H1 (cell line): ENCODE data around the gene DUSP10. TPM values are rescaled to one million over a fixed set of nuclear protein-coding genes. Genes with fewer than 3 reads are reported as not detected.

Source experiments
- CTCF ChIA-PET: fragments of 300-600 bp; sonication (Branson Sonifier 250); formaldehyde crosslinking; loops from one replicate; lab custom pipeline; 2021; ENCODE audit not compliant: partially characterized antibody; lab: Charles Lee
- POLR2A ChIA-PET: fragments of 300-600 bp; sonication (Branson Sonifier 250); formaldehyde crosslinking; loops from one replicate; lab custom pipeline; 2021; ENCODE audit warnings: inconsistent platforms; ENCODE audit not compliant: partially characterized antibody; lab: Charles Lee
- DNase-seq, 2 experiments: peaks; one replicate each; pipeline versions ENCODE4 v3.0.0 to v3.0.0-alpha.2; 2010 to 2022; ENCODE audit warnings: low spot score in 2 of 2, low read depth in 1 of 2, mixed read lengths in 1 of 2
- FAIRE-seq: peaks from 2 replicates; lab custom pipeline; 2011; peaks lifted over from hg19 to GRCh38; lab: Jason Lieb, UNC
- H2AFZ ChIP-seq: 2 replicates; pipeline ENCODE4 v1.8.1; 2012; ENCODE audit warnings: low read length, inconsistent platforms
- H2AK5ac ChIP-seq: 2 replicates; pipeline ENCODE4 v1.6.1; 2013; ENCODE audit warnings: low read depth, low read length
- H2BK120ac ChIP-seq: replicated peaks from 2 replicates; pipeline ENCODE3; 2013; ENCODE audit warnings: low read depth, low read length, inconsistent platforms
- H2BK12ac ChIP-seq: 2 replicates; pipeline ENCODE4 v1.6.1; 2013; ENCODE audit warnings: low read depth, low read length
- H2BK15ac ChIP-seq: 2 replicates; pipeline ENCODE4 v1.6.1; 2013; ENCODE audit warnings: low read length
- H2BK20ac ChIP-seq: 2 replicates; pipeline ENCODE4 v1.6.1; 2013; ENCODE audit warnings: low read length
- H2BK5ac ChIP-seq: 2 replicates; pipeline ENCODE4 v1.6.1; 2013; ENCODE audit warnings: low read depth, low read length
- H3K14ac ChIP-seq: 2 replicates; pipeline ENCODE4 v1.6.1; 2013; ENCODE audit warnings: inconsistent platforms; ENCODE audit not compliant: insufficient read length
- H3K18ac ChIP-seq: 2 replicates; pipeline ENCODE4 v1.6.1; 2013; ENCODE audit warnings: low read length; ENCODE audit errors: extremely low read depth
- H3K23ac ChIP-seq: 2 replicates; pipeline ENCODE4 v1.6.1; 2013; ENCODE audit warnings: inconsistent platforms; ENCODE audit not compliant: insufficient read length
- H3K23me2 ChIP-seq: 2 replicates; pipeline ENCODE4 v1.6.1; 2013; ENCODE audit warnings: low read depth, low read length
- H3K27ac ChIP-seq: 2 replicates; pipeline ENCODE4 v1.6.1; 2011; ENCODE audit warnings: low read depth, low read length, inconsistent platforms
- H3K27me3 ChIP-seq, 4 experiments: replicated peaks in 1 of 4; 1 replicate in 1 of 4; 2 replicates in 3 of 4; pipeline versions ENCODE4 v1.6.1 to v1.8.1; 2011 to 2013; ENCODE audit warnings: low read length in 3 of 4, mild to moderate bottlenecking in 3 of 4, inconsistent platforms in 2 of 4, mixed read lengths in 2 of 4, moderate library complexity in 1 of 4; ENCODE audit not compliant: control insufficient read depth in 3 of 4, insufficient read depth in 3 of 4; ENCODE audit errors: extremely low read depth in 1 of 4
- H3K36me3 ChIP-seq, 4 experiments: 2 replicates each; pipeline versions ENCODE4 v1.6.1 to v1.8.1; 2011 to 2013; ENCODE audit warnings: mild to moderate bottlenecking in 4 of 4, low read length in 3 of 4, moderate library complexity in 2 of 4, control low read depth in 1 of 4, inconsistent platforms in 1 of 4; ENCODE audit not compliant: insufficient read depth in 4 of 4, control insufficient read depth in 2 of 4
- H3K4ac ChIP-seq: replicated peaks from 2 replicates; pipeline ENCODE3; 2013; ENCODE audit warnings: low read length, low read depth, mixed read lengths, inconsistent platforms; ENCODE audit not compliant: insufficient read length
- H3K4me1 ChIP-seq, 4 experiments: replicated peaks in 1 of 4; 1 replicate in 1 of 4; 2 replicates in 3 of 4; pipeline versions ENCODE4 v1.6.1 to v1.8.1; 2011 to 2013; ENCODE audit warnings: low read length in 3 of 4, inconsistent platforms in 2 of 4, mixed read lengths in 1 of 4; ENCODE audit not compliant: insufficient read depth in 4 of 4, control insufficient read depth in 3 of 4
- H3K4me2 ChIP-seq, 2 experiments: 2 replicates each; pipeline versions ENCODE4 v1.6.1 to v1.8.1; 2011 to 2013; ENCODE audit warnings: low read depth in 2 of 2, low read length in 2 of 2, control low read depth in 1 of 2, inconsistent platforms in 1 of 2, mild to moderate bottlenecking in 1 of 2; ENCODE audit not compliant: insufficient read depth in 1 of 2
- H3K4me3 ChIP-seq, 4 experiments: fragments of 200-600, 300-600 bp in 1 of 4; sonication (generic), shearing (Covaris generic), sonication (Bioruptor Twin) in 1 of 4; 2 replicates each; pipeline versions ENCODE4 v1.5.1 to v1.8.1; 2011 to 2016; ENCODE audit warnings: low read length in 4 of 4, low read depth in 3 of 4, control low read depth in 2 of 4, inconsistent platforms in 2 of 4, mild to moderate bottlenecking in 2 of 4, mixed read lengths in 1 of 4, moderate library complexity in 1 of 4; ENCODE audit not compliant: insufficient read depth in 2 of 4; ENCODE audit errors: extremely low read depth in 1 of 4
- H3K56ac ChIP-seq: replicated peaks from 2 replicates; pipeline ENCODE3; 2013; ENCODE audit warnings: low read depth, mild to moderate bottlenecking, mixed read lengths, low read length, inconsistent platforms; ENCODE audit not compliant: insufficient read length
- H3K79me1 ChIP-seq: 2 replicates; pipeline ENCODE4 v1.6.1; 2013; ENCODE audit warnings: low read depth, low read length, control low read depth
- H3K79me2 ChIP-seq, 2 experiments: 2 replicates each; pipeline versions ENCODE4 v1.6.1 to v1.8.1; 2012 to 2013; ENCODE audit warnings: low read length in 2 of 2, mild to moderate bottlenecking in 2 of 2, inconsistent platforms in 1 of 2; ENCODE audit not compliant: insufficient read depth in 2 of 2, control insufficient read depth in 1 of 2
- H3K9ac ChIP-seq, 4 experiments: replicated peaks in 1 of 4; 1 replicate in 1 of 4; 2 replicates in 3 of 4; pipeline versions ENCODE4 v1.6.1 to v1.8.1; 2011 to 2013; ENCODE audit warnings: low read depth in 3 of 4, low read length in 3 of 4, control low read depth in 2 of 4, mild to moderate bottlenecking in 2 of 4, moderate library complexity in 2 of 4, inconsistent platforms in 1 of 4; ENCODE audit errors: extremely low read depth in 1 of 4
- H3K9me3 ChIP-seq, 2 experiments: 2 replicates each; pipeline versions ENCODE4 v1.6.1 to v1.8.1; 2012 to 2013; ENCODE audit warnings: mild to moderate bottlenecking in 2 of 2, moderate library complexity in 2 of 2, control low read depth in 1 of 2, inconsistent platforms in 1 of 2, low read depth in 1 of 2, low read length in 1 of 2, mixed read lengths in 1 of 2; ENCODE audit not compliant: insufficient read depth in 2 of 2
- H4K20me1 ChIP-seq, 2 experiments: replicated peaks in 1 of 2; 2 replicates each; pipeline versions ENCODE3 to v1.8.1; 2011 to 2013; ENCODE audit warnings: inconsistent platforms in 2 of 2, low read length in 2 of 2, mild to moderate bottlenecking in 1 of 2; ENCODE audit not compliant: insufficient read depth in 2 of 2, control insufficient read depth in 1 of 2
- H4K5ac ChIP-seq: 2 replicates; pipeline ENCODE4 v1.6.1; 2013; ENCODE audit warnings: low read length, low read depth, mixed read lengths, inconsistent platforms; ENCODE audit not compliant: insufficient read length
- H4K8ac ChIP-seq: 2 replicates; pipeline ENCODE4 v1.8.0; 2013; ENCODE audit warnings: mild to moderate bottlenecking, moderate library complexity, low read length, inconsistent platforms; ENCODE audit not compliant: insufficient read depth; ENCODE audit errors: extremely low read depth
- H4K91ac ChIP-seq: replicated peaks from 2 replicates; pipeline ENCODE3; 2013; ENCODE audit warnings: low read length, mixed read lengths, inconsistent platforms; ENCODE audit not compliant: insufficient read length
- CBX5 ChIP-seq: fragments of 300-800, 300-1000 bp; sonication (generic); IDR thresholded peaks from 2 replicates; pipeline ENCODE4 v1.7.1; 2016; ENCODE audit warnings: antibody characterized with exemption, low read length, low read depth
- CTCF ChIP-seq, 3 experiments: IDR thresholded peaks; 1 replicate in 2 of 3; 2 replicates in 1 of 3; pipeline versions ENCODE4 v1.5.1 to v1.6.1; 2011; ENCODE audit warnings: low read length in 3 of 3, mild to moderate bottlenecking in 3 of 3, inconsistent platforms in 2 of 3, low read depth in 1 of 3, moderate library complexity in 1 of 3; ENCODE audit not compliant: insufficient read depth in 1 of 3; ENCODE audit errors: control extremely low read depth in 1 of 3
- GABPA ChIP-seq: IDR thresholded peaks from 2 replicates; pipeline ENCODE4 v1.6.1; 2011; ENCODE audit warnings: mild to moderate bottlenecking, low read length, moderate library complexity, borderline replicate concordance; ENCODE audit not compliant: insufficient read depth
- NANOG ChIP-seq: IDR thresholded peaks from 2 replicates; pipeline ENCODE4 v1.6.1; 2011; ENCODE audit warnings: low read length, low read depth, mild to moderate bottlenecking, inconsistent platforms; ENCODE audit not compliant: insufficient read depth, poor library complexity, severe bottlenecking
- PHF8 ChIP-seq: fragments of 200-600 bp; sonication (generic); conservative IDR thresholded peaks from 2 replicates; pipeline ENCODE4 v1.7.1; 2012; ENCODE audit warnings: low read depth, mild to moderate bottlenecking, inconsistent platforms, low read length, moderate library complexity
- POLR2AphosphoS5 ChIP-seq: IDR thresholded peaks from 2 replicates; pipeline ENCODE4 v1.6.1; 2011; ENCODE audit warnings: low read depth, low read length
- RFX5 ChIP-seq: IDR thresholded peaks from 2 replicates; pipeline ENCODE4 v1.6.1; 2011; ENCODE audit warnings: low read depth, low read length, improper control_type of control experiment, borderline replicate concordance
- SP1 ChIP-seq: IDR thresholded peaks from 2 replicates; pipeline ENCODE4 v1.6.1; 2011; ENCODE audit warnings: low read depth, low read length
- SUZ12 ChIP-seq: fragments of 200-600 bp; sonication (generic); IDR thresholded peaks from 2 replicates; pipeline ENCODE4 v1.6.1; 2012; ENCODE audit warnings: mild to moderate bottlenecking, inconsistent platforms, low read length, moderate library complexity, mixed read lengths
- WGBS, 2 experiments: shearing (Covaris generic) in 1 of 2; methylation state at CpG; one replicate each; pipeline versions ENCODE4 v1.1.6 to v1.1.7; 2013 to 2015; ENCODE audit warnings: low lambda C conversion rate in 2 of 2, mixed read lengths in 2 of 2, inconsistent platforms in 1 of 2, low coverage in 1 of 2, missing lambda C conversion rate in 1 of 2; ENCODE audit not compliant: insufficient replicate concordance in 2 of 2, insufficient coverage in 1 of 2, insufficient read length in 1 of 2; ENCODE audit errors: extremely low coverage in 1 of 2, missing lambda C conversion rate in 1 of 2; 5-methylcytosine and 5-hydroxymethylcytosine counted together
- polyA plus RNA-seq, 7 experiments: library from polyadenylated mRNA; depleted of rRNA in 3 of 7; stranded (reverse) in 5 of 7; unstranded in 2 of 7; fragments of >200 nt in 5 of 7; fragments of 200-250 nt in 2 of 7; gene quantifications; 1 replicate in 5 of 7; 2 replicates in 1 of 7; 4 replicates in 1 of 7; pipeline versions ENCODE4 v1.2.1 to v1.2.3, GENCODE V29; 2011 to 2013; ENCODE audit warnings: missing spikeins in 2 of 7, mixed read lengths in 2 of 7
- total RNA-seq: library from RNA; stranded (reverse); fragmentation: NEBNext Ultra II Directional; extraction: Animal tissue kit (Norgen Biotek cat#: 25700); gene quantifications from 2 replicates; pipeline ENCODE4 v1.2.1, GENCODE V29; 2021
- TF ChIP-seq, protein P1 (sequence below): IDR thresholded peaks from 2 replicates; pipeline ENCODE4 v1.6.1; 2012; ENCODE audit warnings: inconsistent platforms

Gene DUSP10
- total and polyA plus RNA-seq, 2 of the 8 experiments (the other 6 are each of a cell fraction or from before 2014, with no cell fraction given): 1.2 TPM

DNA sequence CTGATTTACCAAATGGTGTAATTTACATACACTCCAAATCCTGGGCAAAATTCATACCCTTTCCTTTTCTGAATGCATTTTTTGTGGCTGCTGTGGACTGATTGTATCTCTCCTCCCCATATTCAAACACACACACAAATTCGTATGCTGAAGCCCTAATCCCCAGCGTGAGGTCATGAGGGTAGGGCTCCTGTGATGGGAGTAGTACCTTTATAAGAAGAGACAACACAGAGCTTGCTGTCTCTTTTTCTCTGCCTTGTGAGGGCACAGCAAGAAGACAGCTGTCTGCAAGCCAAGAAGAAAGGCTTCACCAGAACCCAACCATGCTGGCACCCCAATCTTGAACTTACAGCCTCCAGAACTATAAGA, 24.4 kb downstream of the DUSP10 start:
- 24% methylated on average over 2 of the region's 2 CpGs; no CpG with 5 or more reads in 1 of the 2 experiments for WGBS, 2 experiments
- Histone ChIP-seq H3K23ac (no peak overlapping the region), H3K27ac (no peak overlapping the region), H3K4me3 (peak overlapping the region in 1 of 4 experiments; percentile 6; a peak in 2 of 8 replicates), H4K5ac (no peak overlapping the region), H3K79me1 (no peaks in the 10 kb centered on the region), H3K27me3 (peaks cover 10 to 25% (median 18%) of the 10 kb centered on the region in 4 experiments), H3K79me2 (no peaks in the 10 kb centered on the region), H3K14ac (no peak overlapping the region), H3K4me2 (0 out of 4 replicates have a peak overlapping the region, but pooled peaks have one; percentile 23 to 25), H4K8ac (no peak overlapping the region), H3K4me1 (peaks cover 5 to 26% (median 16%) of the 10 kb centered on the region in 4 experiments; a peak in 5 of 7 replicates), H3K4ac (no peak overlapping the region), H3K23me2 (no peaks in the 10 kb centered on the region), H3K9me3 (0 out of 4 replicates have a peak, but pooled peaks cover 0 to under 1% of the 10 kb centered on the region in 2 experiments), H3K56ac (no peak overlapping the region), H3K36me3 (no peaks in the 10 kb centered on the region; a peak in 1 of 8 replicates), H2BK120ac (no peak overlapping the region), H2AFZ (no peak overlapping the region), H2BK20ac (no peak overlapping the region), H3K18ac (no peak overlapping the region; the same call in 1 of the 2 replicates), H2AK5ac (no peak overlapping the region), H2BK12ac (no peak overlapping the region; the same call in none of the 2 replicates), H3K9ac (no peak overlapping the region), H2BK5ac (no peak overlapping the region), H4K91ac (no peak overlapping the region), H2BK15ac (no peak overlapping the region), H4K20me1 (peaks cover 0 to 5% of the 10 kb centered on the region in 2 experiments)
- ChIA-PET POLR2A (interaction anchor here (2.5 kb wide), 1 partner anchor 24 kb away, joined by 8 read pairs; the partner anchor contains the start of gene DUSP10), CTCF (interaction anchor here (1.1 kb wide), 3 partner anchors 12 to 240 kb away, joined by 3 to 6 read pairs (median 4); partner anchors contain the start of gene DUSP10)
- no peak for DNase-seq
- no peak for FAIRE-seq
- TF ChIP-seq POLR2AphosphoS5 (no peak), GABPA (no peak), NANOG (no peak), CTCF (IDR thresholded peaks at IDR 0.05; ENCODE audit: control extremely low read depth in 1 of 3, insufficient read depth in 1 of 3, low read depth in 1 of 3, low read length in 3 of 3) (no peak), RFX5 (no peak), CBX5 (no peak), SP1 (no peak), PHF8 (no peak), SUZ12 (no peak)
- TF ChIP-seq, protein P1, sequence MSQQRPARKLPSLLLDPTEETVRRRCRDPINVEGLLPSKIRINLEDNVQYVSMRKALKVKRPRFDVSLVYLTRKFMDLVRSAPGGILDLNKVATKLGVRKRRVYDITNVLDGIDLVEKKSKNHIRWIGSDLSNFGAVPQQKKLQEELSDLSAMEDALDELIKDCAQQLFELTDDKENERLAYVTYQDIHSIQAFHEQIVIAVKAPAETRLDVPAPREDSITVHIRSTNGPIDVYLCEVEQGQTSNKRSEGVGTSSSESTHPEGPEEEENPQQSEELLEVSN: no peak
